Measurements from ENCODE around the gene TMBIM6.

GRCh38 chr12:49783917-49784676 lies 42.7 kb downstream of the TMBIM6 start:
- TF ChIP-seq, protein P1, sequence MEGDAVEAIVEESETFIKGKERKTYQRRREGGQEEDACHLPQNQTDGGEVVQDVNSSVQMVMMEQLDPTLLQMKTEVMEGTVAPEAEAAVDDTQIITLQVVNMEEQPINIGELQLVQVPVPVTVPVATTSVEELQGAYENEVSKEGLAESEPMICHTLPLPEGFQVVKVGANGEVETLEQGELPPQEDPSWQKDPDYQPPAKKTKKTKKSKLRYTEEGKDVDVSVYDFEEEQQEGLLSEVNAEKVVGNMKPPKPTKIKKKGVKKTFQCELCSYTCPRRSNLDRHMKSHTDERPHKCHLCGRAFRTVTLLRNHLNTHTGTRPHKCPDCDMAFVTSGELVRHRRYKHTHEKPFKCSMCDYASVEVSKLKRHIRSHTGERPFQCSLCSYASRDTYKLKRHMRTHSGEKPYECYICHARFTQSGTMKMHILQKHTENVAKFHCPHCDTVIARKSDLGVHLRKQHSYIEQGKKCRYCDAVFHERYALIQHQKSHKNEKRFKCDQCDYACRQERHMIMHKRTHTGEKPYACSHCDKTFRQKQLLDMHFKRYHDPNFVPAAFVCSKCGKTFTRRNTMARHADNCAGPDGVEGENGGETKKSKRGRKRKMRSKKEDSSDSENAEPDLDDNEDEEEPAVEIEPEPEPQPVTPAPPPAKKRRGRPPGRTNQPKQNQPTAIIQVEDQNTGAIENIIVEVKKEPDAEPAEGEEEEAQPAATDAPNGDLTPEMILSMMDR (conservative IDR thresholded peaks at IDR 0.05): no peak
- no peak for TF ChIP-seq ZFX (IDR thresholded peaks at IDR 0.05)

Measured in C4-2B (cell line).